ENCODE measurements around the gene CRTC1.

GRCh38 chr19:18672606-18673337 lies 10.7 kb upstream of the CRTC1 start:
- TF ChIP-seq CTCF (IDR thresholded peaks at IDR 0.05 in 4 of 5, conservative IDR thresholded peaks at IDR 0.05 in 1 of 5) (peak in 4 of 5 experiments; percentile 30 to 49 (median 36)), POLR2A (IDR thresholded peaks at IDR 0.05) (no peak)
